DND-41 (cell line): Measurements from ENCODE around the gene ZNF430.

Experiments used
- ATAC-seq: fragments of 200-7000 bp; cut with Tn5 transposase; 3 replicates; pipeline ENCODE4 v1.9.1; 2021; ENCODE audit warnings: low read depth; ENCODE audit not compliant: insufficient read depth
- DNase-seq: peaks from one replicate; pipeline ENCODE4 v3.0.0-alpha.2; 2020
- H2AFZ ChIP-seq: 2 replicates; pipeline ENCODE4 v1.6.0; 2012; ENCODE audit warnings: low read depth, low read length
- H3K27ac ChIP-seq: 2 replicates; pipeline ENCODE4 v1.5.1; 2012; ENCODE audit warnings: low read length, inconsistent platforms
- H3K27me3 ChIP-seq: fragments of 200-600 bp; sonication (generic); 2 replicates; pipeline ENCODE4 v1.6.0; 2012; ENCODE audit warnings: low read length, mild to moderate bottlenecking, inconsistent platforms; ENCODE audit not compliant: insufficient read depth, poor library complexity
- H3K36me3 ChIP-seq: 2 replicates; pipeline ENCODE4 v1.5.1; 2012; ENCODE audit warnings: low read length, inconsistent platforms; ENCODE audit not compliant: insufficient read depth
- H3K4me1 ChIP-seq: 2 replicates; pipeline ENCODE4 v1.5.1; 2012; ENCODE audit warnings: mild to moderate bottlenecking, low read length; ENCODE audit not compliant: insufficient read depth
- H3K4me2 ChIP-seq: 2 replicates; pipeline ENCODE4 v1.6.0; 2012; ENCODE audit warnings: mild to moderate bottlenecking, moderate library complexity, low read length, inconsistent platforms; ENCODE audit not compliant: insufficient read depth
- H3K4me3 ChIP-seq, 2 experiments: fragments of 200-600 bp in 1 of 2; shearing (Covaris generic) in 1 of 2; 2 replicates each; pipeline ENCODE4 v1.5.1; 2012 to 2016; ENCODE audit warnings: inconsistent platforms in 2 of 2, low read length in 2 of 2, mild to moderate bottlenecking in 2 of 2, low read depth in 1 of 2, moderate library complexity in 1 of 2
- H3K79me2 ChIP-seq: 2 replicates; pipeline ENCODE4 v1.6.0; 2012; ENCODE audit warnings: low read length, inconsistent platforms; ENCODE audit not compliant: insufficient read depth
- H3K9ac ChIP-seq: 2 replicates; pipeline ENCODE4 v1.6.0; 2012; ENCODE audit warnings: low read depth, mild to moderate bottlenecking, inconsistent platforms, low read length, moderate library complexity
- H3K9me3 ChIP-seq: 2 replicates; pipeline ENCODE4 v1.5.1; 2012; ENCODE audit warnings: low read length, moderate library complexity, mild to moderate bottlenecking, inconsistent platforms; ENCODE audit not compliant: insufficient read depth, severe bottlenecking
- H4K20me1 ChIP-seq: 2 replicates; pipeline ENCODE4 v1.6.0; 2012; ENCODE audit warnings: low read length; ENCODE audit not compliant: insufficient read depth
- CTCF ChIP-seq: IDR thresholded peaks from 2 replicates; pipeline ENCODE4 v1.5.1; 2012; ENCODE audit warnings: borderline replicate concordance, low read length, moderate library complexity, mild to moderate bottlenecking; ENCODE audit not compliant: poor library complexity, severe bottlenecking; ENCODE audit errors: extremely low read depth

The ZNF430 gene

GRCh38 chr19:21109116-21109515, 88.7 kb downstream of the ZNF430 start:
- Histone ChIP-seq H3K36me3 (peaks cover 36% of the 10 kb centered on the region), H3K4me3 (no peak overlapping the region), H4K20me1 (no peaks in the 10 kb centered on the region), H3K79me2 (peaks cover 9% of the 10 kb centered on the region; the same call in 1 of the 2 replicates), H3K4me1 (no peaks in the 10 kb centered on the region), H3K4me2 (no peak overlapping the region), H3K27ac (no peak overlapping the region), H3K27me3 (no peaks in the 10 kb centered on the region), H2AFZ (no peak overlapping the region), H3K9me3 (peaks cover 11% of the 10 kb centered on the region), H3K9ac (no peak overlapping the region)
- TF ChIP-seq CTCF, result no peak
- DNase-seq, result no peak
- no peak for ATAC-seq
